GM21447 (cell line): Measurements from ENCODE around the gene FAM234A.
"Not testable (repeated sequence)": the region's sequence is repeated elsewhere in the genome, so short reads cannot be mapped to it uniquely, and the experiment has no call there.

ENCODE experiments used
- ATAC-seq: cut with Tn5 transposase; IDR thresholded peaks from one replicate; pipeline ENCODE4 v1.9.1; 2021; ENCODE audit not compliant: unreplicated experiment

FAM234A gene

DNA sequence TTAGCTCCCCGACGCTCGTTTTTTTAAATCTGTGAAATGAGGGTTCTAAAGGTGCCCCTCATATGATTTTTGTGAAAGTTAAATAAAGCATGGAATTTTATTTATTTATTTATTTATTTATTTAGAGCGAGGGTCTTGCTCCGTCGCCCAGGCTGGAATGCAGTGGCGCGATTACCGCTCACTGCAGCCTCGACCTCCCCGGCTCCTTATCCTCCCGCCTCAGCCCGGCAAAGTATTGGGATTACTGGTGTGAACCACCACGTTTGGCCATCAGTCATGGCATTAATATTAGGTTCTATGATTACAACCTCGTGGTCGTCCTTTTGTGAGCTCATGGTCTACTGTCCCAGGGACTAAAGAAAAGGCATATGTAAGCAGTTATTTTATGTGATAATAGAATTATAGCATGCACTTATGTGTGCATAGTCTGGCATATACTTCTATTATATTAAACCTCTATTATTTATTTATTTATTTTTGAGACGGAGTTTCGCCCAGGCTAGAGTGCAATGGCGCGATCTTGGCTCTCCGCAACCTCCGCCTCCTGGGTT is 4.8 kb upstream of the FAM234A start:
- ATAC-seq: no peak

DNA sequence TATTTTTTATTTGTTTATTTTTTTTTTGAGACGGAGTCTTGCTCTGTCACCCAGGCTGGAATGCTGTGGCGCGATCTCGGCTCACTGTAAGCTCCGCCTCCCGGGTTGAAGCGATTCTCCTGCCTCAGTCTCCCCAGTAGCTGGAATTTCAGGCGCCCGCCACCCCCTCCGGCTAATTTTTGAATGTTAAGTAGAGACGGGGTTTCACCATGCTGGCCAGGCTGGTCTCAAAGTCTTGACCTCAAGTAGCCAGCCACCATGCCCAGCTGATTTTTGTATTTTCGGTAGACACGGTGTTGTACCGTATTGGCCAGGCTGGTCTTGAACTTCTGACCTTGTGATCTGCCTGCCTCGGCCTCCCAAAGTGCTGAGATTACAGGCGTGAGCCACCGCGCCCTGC is 4.3 kb upstream of the FAM234A start:
- not testable (repeated sequence) for ATAC-seq

DNA sequence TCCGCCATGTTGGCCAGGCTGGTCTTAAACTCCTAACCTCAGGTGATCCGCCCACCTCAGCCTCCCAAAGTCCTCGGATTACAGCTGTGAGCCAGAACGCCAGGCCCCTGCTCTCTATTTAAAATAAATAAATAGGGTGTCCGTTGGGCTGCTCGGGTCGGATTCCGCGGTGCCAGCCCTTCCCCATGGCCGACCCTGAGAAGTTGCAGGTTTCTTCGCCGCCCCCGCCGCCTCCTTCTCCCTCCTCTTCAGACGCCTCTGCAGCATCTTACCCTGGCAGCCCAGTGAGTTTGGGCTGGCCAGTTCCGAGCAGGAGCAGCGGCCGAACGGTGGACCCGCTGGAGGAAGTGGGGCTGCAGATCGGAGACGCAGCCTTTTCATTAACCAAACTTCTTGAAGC is 3.7 kb upstream of the FAM234A start:
- ATAC-seq: no peak

DNA sequence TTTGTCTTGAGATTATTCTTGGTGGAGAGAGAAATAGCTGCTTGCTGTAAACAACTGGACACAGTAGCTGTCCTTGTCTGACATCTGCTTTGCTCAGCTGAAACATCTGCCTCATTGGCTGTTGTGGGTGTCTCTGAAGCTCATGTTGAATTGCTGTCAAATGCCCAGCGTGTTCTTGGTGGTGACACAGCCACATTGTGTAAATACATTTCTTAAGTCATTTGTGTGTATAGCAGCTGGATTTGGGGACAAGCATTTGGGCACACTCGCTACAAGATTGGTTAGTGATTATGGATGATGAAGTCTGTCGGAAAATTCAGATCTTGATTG is 5.3 kb downstream of the FAM234A start:
- ATAC-seq: no peak

DNA sequence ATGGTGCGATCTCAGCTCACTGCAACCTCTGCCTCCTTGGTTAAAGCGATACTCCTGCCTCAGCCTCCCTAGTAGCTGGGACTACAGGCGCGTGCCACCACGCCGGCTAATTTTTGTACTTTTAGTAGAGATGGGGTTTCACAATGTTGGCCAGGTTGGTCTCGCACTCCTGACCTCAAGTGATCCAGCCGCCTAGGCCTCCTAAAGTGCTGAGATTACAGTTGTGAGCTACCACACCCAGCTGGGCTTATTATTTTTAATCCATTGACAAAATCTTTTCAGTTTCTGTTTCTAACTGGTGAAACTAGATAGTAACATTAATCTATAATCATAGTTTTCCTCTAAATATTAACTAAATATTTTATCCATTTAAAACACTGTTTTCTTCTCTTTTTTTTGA is 5.9 kb downstream of the FAM234A start:
- no peak for ATAC-seq

DNA sequence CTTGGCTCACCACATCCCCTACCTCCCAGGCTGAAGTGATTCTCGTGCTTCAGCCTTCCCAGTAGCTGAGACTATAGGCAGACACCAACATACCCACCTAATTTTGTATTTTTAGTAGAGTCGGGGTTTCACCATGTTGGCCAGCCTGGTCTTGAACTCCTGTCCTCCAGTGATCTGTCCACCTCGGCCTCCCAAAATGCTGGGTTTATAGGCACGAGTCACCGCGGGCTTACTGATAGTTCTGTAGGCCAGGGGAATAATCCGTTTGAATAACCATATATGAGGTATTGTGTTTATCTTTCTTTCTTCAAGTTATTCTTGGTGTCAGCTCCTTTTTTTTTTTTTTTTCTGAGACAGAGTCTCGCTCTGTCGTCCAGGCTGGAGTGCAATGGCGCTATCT is 7.7 kb downstream of the FAM234A start:
- ATAC-seq: no peak

DNA sequence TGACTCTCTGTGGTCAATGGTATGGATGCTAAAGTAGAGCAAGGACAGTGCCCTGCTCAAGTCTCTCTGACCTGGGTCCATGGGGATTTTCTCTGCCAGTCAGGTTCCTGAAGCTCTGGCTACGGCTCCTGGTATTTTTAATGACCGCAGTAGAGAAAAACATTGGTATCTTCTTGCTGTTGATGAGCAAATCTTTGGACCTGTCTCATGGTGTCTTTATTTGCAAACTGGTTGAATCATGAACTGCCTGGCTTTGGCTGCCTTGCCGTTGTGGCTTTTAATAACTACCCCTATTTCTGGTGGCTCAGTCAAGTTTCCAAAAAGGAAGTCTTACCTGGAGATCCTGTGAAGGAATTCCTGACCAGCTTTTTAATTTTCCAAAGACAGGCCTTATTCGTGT is 8.7 kb downstream of the FAM234A start:
- no peak for ATAC-seq

DNA sequence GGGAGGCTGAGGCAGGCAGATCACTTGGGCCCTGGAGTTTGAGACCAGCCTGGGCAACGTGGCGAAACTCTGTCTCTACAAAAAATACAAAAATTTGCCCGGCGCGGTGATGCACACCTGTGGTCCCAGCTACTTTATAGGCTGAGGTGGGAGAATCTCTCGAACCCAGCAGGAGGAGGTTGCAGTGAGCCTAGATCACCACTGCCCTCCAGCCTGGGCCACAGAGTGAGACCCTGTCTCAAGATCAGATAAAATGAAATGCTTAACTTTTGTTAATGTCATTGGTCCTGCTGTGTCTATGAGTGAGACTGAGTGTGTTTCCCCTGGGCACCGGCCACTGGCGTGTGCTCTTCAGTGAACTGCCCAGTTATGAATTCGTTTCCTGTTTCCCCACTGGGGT is 10.5 kb downstream of the FAM234A start:
- ATAC-seq: no peak

DNA sequence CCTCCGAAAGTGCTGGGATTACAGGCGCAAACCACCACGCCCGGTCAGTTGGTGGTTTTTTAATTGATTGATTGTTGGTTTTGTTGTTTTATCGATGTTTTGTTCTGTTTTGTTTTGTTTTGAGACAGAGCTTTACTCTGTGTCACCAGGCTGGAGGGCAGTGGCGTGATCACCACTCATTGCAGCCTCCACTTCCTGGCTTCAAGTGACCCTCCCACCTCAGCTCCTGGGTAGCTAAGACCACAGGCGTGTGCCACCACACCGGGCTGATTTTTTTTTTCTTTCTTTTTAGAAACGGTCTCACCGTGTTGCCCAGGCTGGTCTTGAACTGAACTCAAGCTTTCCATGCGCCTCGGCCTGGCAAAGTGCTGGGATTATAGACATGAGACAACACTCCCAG is 12.4 kb downstream of the FAM234A start:
- no peak for ATAC-seq

DNA sequence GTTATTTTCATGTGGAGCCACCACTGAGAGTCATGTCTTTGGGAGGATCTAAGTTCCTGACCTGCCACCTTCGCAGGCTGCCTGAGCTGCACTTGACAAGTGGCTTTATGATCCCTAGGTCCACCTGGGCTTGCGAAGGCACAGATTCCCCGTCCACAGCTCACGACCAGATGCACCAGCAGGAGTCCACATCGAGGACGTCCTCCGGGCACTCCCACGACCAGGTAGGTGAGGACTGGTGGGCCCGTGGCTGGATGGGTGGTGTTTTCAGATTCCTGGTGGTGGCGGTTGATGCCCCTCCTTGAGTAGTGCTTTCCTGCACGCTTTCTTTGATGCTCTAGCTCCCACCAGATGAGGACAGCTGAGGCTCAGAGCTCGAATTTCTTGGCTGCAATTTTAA is 14.8 kb downstream of the FAM234A start:
- ATAC-seq: no peak

DNA sequence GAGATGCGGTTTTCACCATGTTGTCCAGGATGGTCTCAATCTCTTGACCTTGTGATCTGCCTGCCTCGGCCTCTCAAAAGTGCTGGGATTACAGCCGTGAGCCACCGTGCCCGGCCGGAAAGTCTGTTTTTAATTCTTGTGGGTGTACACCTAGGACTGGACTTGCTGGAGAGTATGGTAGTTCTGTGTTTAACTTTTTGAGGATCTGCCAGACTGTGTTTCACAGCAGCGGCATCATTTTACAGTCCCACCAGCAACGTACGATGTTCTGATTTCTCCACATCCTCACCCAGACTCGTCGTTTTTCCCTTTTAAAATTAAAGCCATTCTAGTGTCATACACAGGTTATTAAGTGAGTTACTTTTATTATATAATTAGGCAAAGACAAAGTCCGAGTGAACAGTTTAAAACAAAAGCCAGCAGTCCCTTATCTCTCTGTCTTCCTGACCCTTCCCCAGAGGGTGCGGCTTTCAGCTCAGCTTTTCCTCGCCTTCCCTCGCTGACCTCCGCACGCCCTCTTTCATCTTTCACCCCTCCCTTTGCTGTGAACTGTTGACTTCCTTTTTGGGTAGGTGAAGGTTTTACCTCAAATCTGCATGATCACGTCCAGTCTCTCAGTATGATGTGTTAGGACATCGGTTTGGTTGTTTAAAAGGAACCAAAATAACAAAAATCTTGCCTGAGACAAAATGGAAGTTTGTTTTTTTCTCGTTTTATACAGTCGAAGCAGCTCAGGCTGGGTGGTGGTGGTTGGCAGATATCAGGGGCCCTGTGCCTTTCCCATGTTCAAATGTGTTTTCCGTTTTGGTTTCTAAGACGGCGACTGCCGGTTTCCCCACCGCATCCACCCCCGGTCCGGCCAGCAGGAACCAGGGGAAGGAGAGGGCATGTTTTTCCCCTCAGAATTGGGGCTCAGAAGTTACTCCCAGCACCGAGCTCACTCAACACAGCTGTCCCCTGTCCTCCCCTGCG is 18.0 kb downstream of the FAM234A start:
- peak; percentile 73 for ATAC-seq

DNA sequence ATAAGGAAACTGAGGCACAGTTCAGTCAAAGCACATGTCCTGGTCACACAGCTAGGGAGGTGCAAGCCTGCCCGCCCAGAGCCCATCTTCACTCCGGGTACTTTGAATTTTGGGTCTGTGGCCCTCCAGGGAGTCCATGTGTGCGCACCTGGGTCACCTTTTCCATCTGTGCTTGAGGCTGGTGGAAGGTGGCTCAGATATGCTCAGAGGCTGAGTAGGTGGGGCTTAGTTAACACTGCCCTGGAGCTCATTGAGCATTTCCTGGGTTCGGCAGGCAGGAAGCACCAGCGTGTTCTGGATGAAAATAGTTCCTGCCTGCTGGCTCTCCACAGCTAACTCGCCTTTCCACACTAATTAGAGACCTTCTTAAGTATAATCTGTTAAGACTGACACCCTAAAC is 19.2 kb downstream of the FAM234A start:
- no peak for ATAC-seq

DNA sequence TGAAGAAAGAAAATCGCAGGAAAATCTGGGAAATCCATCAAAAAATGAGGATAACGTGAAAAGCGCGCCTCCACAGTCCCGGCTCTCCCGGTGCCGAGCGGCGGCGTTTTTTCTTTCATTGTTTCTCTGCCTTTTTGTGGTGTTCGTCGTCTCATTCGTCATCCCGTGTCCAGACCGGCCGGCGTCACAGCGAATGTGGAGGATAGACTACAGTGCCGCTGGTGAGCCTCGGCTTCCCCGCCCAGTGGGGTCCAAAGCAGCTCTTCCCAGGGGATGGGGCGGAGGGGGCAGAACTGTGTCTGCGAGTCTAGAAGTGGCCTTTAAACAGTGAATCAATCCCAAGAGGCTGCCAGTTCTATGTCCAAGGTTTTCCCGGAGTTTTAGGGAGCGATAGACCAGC is 19.8 kb downstream of the FAM234A start:
- ATAC-seq: no peak

DNA sequence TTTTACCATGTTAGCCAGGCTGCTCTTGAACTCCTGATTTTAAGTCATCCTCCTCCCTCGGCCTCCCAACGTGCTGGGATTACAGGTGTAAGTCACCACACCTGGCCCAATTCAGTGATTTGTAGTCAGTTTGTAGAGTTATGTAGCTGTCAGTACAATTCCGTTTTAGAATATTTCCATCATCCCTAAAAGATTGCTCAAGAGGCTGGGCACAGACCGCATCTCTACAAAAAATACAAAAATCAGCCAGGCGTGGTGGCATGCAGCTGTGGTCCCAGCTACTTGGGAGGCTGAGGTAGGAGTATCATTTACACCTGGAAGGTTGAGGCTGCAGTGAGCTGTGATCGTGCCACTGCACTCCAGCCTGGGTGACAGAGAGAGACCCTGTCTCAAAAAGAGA is 20.6 kb downstream of the FAM234A start:
- no peak for ATAC-seq

DNA sequence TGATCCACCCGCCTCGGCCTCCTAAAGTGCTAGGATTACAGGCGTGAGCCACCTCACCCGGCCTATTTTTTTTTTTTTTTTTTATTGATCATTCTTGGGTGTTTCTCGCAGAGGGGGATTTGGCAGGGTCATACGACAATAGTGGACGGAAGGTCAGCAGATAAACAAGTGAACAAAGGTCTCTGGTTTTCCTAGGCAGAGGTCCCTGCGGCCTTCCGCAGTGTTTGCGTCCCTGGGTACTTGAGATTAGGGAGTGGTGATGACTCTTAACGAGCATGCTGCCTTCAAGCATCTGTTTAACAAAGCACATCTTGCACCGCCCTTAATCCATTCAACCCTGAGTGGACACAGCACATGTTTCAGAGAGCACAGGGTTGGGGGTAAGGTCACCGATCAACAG is 23.5 kb downstream of the FAM234A start:
- not testable (repeated sequence) for ATAC-seq

DNA sequence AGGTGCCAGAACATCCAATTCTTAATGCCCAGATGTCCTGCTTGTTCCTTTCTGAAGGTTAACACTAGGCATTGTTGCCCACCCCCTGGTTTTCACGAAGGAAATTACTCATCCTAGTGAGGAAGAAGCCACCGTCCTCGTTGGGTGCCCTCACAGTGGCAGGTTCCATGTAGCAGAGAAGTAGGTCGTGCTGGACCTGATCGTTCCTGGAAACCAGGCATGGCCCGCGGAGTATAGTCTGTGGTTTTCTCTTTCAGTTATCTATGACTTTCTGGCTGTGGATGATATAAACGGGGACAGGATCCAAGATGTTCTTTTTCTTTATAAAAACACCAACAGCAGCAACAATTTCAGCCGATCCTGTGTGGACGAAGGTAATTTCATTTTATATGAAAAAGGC is 24.6 kb downstream of the FAM234A start:
- no peak for ATAC-seq

DNA sequence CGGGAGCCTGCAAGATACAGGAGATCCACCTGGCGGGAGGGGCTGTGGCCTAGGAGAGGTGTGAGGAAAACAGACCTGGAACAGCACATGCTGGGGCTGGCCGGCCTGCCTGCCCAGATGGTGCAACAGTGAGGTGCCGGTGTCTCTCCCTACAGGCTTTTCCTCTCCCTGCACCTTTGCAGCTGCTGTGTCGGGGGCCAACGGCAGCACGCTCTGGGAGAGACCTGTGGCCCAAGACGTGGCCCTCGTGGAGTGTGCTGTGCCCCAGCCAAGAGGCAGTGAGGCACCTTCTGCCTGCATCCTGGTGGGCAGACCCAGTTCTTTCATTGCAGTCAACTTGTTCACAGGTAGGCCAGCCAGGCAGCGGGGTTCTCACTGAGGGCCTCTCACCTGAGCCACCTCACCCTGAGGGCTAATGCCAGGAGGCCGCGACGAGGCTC is 25.2 kb downstream of the FAM234A start:
- no peak for ATAC-seq

DNA sequence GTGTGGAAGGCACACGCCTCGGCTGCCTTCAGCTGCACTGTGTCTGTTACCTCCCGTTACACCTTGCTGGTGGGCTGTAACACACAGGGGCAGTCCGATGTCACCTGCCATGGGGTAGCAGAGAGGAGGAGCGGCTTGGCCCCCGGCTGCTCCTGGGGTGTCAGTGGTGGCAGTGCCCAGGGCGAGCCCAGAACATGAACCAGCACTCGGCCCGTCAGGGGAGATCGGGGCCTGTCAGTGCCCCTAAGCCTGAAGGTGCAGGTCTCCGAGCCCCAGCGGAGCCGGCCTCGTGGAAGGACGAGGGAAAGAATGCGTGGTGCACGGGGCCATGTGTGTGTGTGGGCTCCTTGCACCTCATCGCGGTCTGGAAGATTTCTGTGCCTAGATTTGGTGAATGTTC is 25.7 kb downstream of the FAM234A start:
- ATAC-seq: no peak

DNA sequence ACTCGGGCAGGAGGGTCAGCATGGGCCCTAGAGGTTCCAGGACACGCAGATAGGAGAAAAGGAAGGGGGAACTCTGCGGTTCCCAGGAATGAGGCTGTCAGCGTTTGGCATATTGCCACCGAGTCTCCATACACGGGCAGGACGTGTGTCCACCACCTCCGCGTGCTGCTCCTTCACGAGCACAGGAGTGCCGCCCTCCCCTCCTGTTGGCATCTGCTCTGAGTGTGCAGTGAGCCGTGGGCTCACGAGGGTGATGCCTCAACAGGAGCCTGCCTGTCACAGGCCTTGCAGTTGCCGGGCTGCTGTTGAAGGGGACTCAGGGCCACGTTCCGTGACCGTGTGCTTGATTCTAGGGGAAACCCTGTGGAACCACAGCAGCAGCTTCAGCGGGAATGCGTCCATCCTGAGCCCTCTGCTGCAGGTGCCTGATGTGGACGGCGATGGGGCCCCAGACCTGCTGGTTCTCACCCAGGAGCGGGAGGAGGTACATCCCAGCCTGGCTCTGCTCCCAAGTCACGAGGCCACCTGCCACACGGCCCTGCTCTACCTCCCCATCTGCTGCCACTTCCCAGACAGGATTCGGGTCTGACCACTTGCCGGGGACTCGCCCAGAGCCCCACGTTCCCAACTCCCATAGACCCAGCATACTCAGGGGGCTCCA is 26.5 kb downstream of the FAM234A start:
- ATAC-seq: no peak

DNA sequence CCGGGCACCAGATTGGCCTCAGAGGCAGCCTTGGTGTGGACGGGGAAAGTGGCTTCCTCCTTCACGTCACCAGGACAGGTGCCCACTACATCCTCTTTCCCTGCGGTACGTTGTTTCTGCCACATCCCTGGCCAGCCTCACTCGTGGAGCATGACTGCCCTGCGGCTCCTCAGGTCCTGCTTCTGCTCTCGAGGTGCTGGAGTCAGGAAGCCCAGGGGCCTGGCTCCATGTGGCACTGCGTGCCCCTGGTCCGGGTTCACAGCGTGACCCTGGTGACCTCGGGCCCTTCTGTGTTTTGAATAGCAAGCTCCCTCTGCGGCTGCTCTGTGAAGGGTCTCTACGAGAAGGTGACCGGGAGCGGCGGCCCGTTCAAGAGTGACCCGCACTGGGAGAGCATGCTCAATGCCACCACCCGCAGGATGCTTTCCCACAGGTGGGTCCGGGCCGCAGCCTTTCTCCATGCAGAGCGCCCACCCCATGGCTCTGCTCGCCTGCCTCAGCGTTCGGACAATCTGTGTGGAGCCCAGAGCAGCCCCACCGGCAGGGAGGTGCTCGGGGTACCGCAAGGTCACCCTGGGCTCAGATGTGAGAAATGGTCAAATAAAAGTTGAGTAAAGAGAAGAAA is 27.6 kb downstream of the FAM234A start:
- no peak for ATAC-seq

DNA sequence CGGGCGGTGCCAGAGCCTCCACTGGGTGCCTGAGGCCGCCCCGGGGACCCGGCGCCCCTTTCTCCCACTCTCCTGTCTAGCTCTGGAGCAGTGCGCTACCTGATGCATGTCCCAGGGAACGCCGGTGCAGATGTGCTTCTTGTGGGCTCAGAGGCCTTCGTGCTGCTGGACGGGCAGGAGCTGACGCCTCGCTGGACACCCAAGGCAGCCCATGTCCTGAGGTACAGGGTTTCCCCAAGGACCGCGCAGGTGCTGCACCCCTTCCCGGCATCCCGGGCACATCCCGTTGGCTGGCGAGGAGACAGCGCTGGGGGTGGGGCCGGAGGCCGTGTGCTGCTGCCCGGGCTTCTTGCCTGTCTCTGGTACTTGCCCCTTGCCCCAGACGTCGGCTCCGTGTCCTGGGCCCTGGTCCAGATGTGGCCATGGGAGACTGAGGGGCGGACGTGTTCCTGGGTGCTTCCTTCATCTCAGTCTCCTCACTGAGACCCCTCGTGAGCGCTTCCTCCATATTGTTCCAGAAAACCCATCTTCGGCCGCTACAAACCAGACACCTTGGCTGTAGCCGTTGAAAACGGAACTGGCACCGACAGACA is 28.7 kb downstream of the FAM234A start:
- ATAC-seq: no peak
